Neutrophil (primary cell): ENCODE results near the gene EXOC6B.
"Not testable (repeated sequence)": the region's sequence is repeated elsewhere in the genome, so short reads cannot be mapped to it uniquely, and the experiment has no call there.

Experiments
- H3K27ac ChIP-seq: fragments of 200-600 bp; sonication (generic); 2 replicates; pipeline ENCODE4 v1.5.1; 2016; ENCODE audit warnings: mild to moderate bottlenecking, moderate library complexity
- H3K27me3 ChIP-seq: fragments of 200-600 bp; sonication (generic); 2 replicates; pipeline ENCODE4 v1.6.0; 2016; ENCODE audit warnings: mild to moderate bottlenecking
- H3K36me3 ChIP-seq: fragments of 200-600 bp; sonication (generic); 2 replicates; pipeline ENCODE4 v1.5.1; 2017
- H3K4me1 ChIP-seq, 2 experiments: fragments of 200-600 bp in 1 of 2; sonication (generic) in 1 of 2; 1 replicate in 1 of 2; 2 replicates in 1 of 2; pipeline versions ENCODE4 v1.5.1 to v1.6.1; 2013 to 2016; ENCODE audit warnings: low read depth in 1 of 2, low read length in 1 of 2, mild to moderate bottlenecking in 1 of 2, moderate library complexity in 1 of 2; ENCODE audit not compliant: control insufficient read depth in 1 of 2, insufficient read depth in 1 of 2
- H3K4me3 ChIP-seq, 2 experiments: fragments of 200-600 bp in 1 of 2; sonication (generic) in 1 of 2; 1 replicate in 1 of 2; 2 replicates in 1 of 2; pipeline ENCODE4 v1.5.1; 2013 to 2016; ENCODE audit warnings: low read depth in 1 of 2, low read length in 1 of 2, mild to moderate bottlenecking in 1 of 2, moderate library complexity in 1 of 2
- H3K9me3 ChIP-seq: fragments of 200-600 bp; sonication (generic); 2 replicates; pipeline ENCODE4 v1.5.1; 2016
- CTCF ChIP-seq: fragments of 200-600 bp; sonication (generic); IDR thresholded peaks from 2 replicates; pipeline ENCODE4 v1.5.1; 2016; ENCODE audit warnings: antibody characterized with exemption

Gene EXOC6B

GRCh38 chr2:72545790-72546189 lies 280.0 kb downstream of the EXOC6B start:
- Histone ChIP-seq H3K4me3 (no peak overlapping the region), H3K4me1 (no peaks in the 10 kb centered on the region), H3K9me3 (no peaks in the 10 kb centered on the region), H3K27ac (no peak overlapping the region), H3K36me3 (no peaks in the 10 kb centered on the region), H3K27me3 (no peaks in the 10 kb centered on the region)
- no peak for TF ChIP-seq CTCF

GRCh38 chr2:72544554-72544953 lies 281.3 kb downstream of the EXOC6B start:
- no peaks in the 10 kb centered on the region for H3K9me3 ChIP-seq
- no peak for TF ChIP-seq CTCF
- H3K4me3 ChIP-seq: no peak overlapping the region
- H3K27me3 ChIP-seq: no peaks in the 10 kb centered on the region
- H3K4me1 ChIP-seq: no peaks in the 10 kb centered on the region
- H3K27ac ChIP-seq: no peak overlapping the region
- H3K36me3 ChIP-seq: no peaks in the 10 kb centered on the region

- Histone ChIP-seq H3K36me3 (no peaks in the 10 kb centered on the region), H3K4me3 (no peak overlapping the region), H3K27me3 (no peaks in the 10 kb centered on the region), H3K4me1 (no peaks in the 10 kb centered on the region), H3K9me3 (no peaks in the 10 kb centered on the region), H3K27ac (no peak overlapping the region)
- TF ChIP-seq CTCF: no peak
Measured at GRCh38 chr2:72543497-72544216, 282.2 kb downstream of the EXOC6B start.

- Histone ChIP-seq H3K36me3 (no peaks in the 10 kb centered on the region), H3K27me3 (no peaks in the 10 kb centered on the region), H3K4me1 (no peaks in the 10 kb centered on the region), H3K27ac (no peak overlapping the region), H3K4me3 (no peak overlapping the region), H3K9me3 (no peaks in the 10 kb centered on the region)
- no peak for TF ChIP-seq CTCF
Measured at GRCh38 chr2:72539071-72539552, 286.7 kb downstream of the EXOC6B start.

- Histone ChIP-seq H3K36me3 (no peaks in the 10 kb centered on the region), H3K27me3 (no peaks in the 10 kb centered on the region), H3K27ac (no peak overlapping the region), H3K9me3 (no peaks in the 10 kb centered on the region), H3K4me3 (no peak overlapping the region), H3K4me1 (no peaks in the 10 kb centered on the region)
- no peak for TF ChIP-seq CTCF
Measured at GRCh38 chr2:72538486-72538885, 287.3 kb downstream of the EXOC6B start.

GRCh38 chr2:72535586-72535985 lies 290.2 kb downstream of the EXOC6B start:
- not testable (repeated sequence) for H3K27ac ChIP-seq, H3K4me1 ChIP-seq, H3K9me3 ChIP-seq

More at GRCh38 chr2:72535586-72535985, 290.2 kb downstream of the EXOC6B start:
- not testable (repeated sequence) for H3K4me3 ChIP-seq, H3K36me3 ChIP-seq, H3K27me3 ChIP-seq
